T-helper 2 cell (primary cell): ENCODE measurements around the gene LATS2.
A peak's percentile ranks its signal among the peaks of the same experiment; 100 is the strongest.

Experiments
- DNase-seq, 5 experiments: peaks; one replicate each; pipeline versions ENCODE4 v3.0.0 to v3.0.0-alpha.2; 2012 to 2022
- total RNA-seq, 2 donors: gene quantifications; one replicate each; lab custom pipeline; 2026; lab: John Stamatoyannopoulos, UW

LATS2 gene
- total RNA-seq = 1.1 to 5.6 reads per million in 2 donors

DNA sequence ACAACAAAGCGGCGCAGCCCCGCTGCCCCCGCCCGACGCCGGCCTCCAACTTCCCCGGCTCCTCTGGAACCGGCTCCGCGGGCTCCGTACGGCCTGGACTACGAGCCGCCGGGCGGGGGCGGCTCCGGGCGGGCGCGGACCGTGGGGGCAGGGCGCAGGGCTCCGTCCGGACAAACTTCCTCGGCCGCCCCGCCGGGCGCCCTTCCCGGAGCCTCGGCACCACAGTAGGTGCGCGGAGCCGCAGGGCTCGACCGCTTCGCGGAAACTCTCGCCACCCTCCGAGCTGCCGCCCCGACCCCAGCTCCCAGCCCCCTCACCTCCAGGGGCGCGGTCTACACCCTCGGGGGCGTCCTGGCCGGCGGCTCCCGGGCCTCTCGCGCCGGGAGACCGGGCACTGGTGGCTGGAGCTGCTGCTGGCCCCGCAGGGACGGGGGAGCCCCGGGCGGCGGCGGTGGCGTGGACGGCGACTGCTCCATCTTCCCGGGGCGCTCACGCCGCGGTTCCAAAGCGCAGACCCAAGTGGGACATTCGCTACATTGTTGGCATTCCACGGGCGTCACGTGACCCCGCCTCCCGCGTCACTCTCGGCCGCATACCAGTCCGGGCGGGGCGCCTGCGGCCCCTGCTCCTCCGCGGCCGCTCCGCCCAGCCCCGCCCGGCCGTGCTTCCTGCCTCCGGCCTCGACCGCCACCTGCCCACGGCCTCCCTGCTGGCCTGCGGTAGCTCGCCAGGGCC lies at the start of gene LATS2:
LATS2 (minus strand) TSS at position 558 of the 735 bp plus-strand sequence. CDS start 15,560 bp downstream, outside the sequence.
- peak in 4 of 5 experiments; percentile 18 to 70 (median 51) for DNase-seq

DNA sequence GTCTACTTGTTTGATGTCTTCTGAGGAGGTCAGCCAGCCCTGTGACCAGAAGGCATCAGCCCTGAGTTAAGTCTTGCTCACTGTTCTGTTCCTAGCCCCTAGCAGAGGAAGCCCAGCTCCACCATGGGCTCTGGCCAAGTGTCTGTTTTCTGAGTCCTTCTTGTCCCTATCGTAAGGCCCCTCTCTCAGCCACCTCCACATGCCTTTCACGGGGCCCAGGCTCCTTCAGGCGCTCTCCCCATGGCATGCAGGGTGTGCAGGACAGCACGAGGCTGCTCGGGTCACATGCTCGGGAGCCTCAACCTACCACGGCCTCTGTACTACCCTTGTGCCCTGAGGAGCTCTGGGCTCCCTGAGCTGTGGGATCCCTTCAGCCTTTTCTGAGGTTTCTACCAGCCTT lies 47.8 kb upstream of the LATS2 start:
- DNase-seq = no peak

DNA sequence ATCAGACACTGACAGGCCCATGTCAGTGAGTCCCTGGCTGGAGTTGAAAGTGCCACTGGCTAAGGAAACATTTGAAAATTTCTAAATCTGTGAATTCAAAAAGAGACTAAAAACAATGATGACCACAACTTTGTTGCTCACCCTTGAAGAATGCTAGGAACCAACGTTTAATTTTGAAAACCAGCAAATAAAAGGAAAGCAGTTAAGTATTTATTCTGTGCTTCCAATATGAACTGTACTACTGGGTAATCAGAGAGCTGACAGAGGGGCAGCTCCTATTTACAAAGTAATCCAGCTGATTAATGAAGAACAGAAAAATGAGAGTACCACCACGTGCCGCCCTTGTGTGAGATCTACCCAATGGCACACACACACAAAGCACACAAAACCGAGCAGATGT lies 44.7 kb upstream of the LATS2 start:
- DNase-seq = no peak

DNA sequence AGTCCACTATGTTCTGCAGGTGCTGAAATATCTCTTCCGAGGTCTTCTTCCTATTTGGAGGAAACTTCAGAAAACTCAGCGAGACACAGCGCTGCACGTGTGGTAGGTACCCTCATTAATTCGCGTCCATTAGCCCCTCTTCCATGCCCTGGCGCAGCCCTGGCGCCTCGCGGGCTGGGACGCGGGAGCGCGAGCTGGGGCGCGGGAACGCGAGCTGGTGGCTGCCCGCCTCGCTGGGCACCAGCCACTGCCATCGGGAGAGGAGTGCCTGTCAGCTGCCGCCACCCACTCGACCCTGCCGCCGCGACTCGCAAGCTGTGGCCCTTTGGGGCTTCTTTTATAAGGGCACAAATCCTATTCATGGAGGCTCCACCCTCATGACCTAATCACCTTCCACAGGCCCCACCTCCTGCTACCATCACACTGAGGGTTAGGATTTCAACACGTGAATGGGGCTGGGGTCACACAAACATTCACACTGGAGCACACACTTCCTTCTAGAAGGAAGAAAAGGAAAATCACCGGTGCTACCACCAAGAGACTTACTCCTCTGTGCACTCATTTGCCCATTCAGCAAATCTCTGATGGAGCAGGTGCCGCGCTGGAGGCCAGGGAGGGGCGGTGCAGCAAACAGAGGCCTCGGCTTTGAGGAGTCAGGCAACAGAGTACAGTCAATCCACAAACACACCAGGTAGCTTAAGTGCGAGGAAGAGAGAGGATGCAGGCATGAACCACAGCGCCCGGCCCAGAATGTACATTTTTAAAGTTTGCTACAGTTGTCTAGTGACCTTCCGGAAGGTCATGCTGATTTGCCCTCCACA lies 43.0 kb upstream of the LATS2 start:
- DNase-seq = no peak

DNA sequence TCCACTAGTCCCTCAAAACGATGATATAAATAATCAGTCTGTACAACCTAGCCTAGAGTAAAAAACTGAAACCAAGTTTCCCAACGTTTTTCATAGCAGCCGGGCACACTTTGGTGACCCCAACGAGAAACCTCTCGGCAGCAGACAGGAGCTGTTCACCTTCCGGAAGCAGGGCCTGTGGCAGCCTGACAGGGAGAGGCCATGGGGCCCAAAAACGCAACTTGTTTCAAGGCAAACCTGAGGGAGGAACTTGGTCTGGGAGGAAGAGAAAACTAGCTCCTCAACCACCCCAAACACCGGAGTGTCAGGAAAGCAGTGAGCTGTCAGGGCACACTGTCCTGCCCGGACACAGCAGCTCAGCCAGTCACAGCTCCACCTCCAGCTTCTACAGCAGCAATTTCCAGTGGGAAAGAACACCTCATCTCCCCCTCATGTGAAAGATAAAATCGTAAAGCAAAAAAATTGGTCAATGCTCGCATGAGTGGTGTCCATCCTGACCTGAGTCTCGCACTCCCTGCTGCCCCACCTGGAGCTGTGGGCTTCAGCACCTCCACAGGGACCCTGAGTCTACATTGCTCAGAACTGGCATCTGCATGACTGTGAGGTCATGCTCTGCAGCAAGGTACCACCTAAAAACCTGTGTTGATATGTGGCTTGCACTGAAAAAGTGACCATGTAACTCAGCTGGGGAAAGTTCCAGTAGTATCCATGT lies 40.6 kb upstream of the LATS2 start:
- no peak for DNase-seq

DNA sequence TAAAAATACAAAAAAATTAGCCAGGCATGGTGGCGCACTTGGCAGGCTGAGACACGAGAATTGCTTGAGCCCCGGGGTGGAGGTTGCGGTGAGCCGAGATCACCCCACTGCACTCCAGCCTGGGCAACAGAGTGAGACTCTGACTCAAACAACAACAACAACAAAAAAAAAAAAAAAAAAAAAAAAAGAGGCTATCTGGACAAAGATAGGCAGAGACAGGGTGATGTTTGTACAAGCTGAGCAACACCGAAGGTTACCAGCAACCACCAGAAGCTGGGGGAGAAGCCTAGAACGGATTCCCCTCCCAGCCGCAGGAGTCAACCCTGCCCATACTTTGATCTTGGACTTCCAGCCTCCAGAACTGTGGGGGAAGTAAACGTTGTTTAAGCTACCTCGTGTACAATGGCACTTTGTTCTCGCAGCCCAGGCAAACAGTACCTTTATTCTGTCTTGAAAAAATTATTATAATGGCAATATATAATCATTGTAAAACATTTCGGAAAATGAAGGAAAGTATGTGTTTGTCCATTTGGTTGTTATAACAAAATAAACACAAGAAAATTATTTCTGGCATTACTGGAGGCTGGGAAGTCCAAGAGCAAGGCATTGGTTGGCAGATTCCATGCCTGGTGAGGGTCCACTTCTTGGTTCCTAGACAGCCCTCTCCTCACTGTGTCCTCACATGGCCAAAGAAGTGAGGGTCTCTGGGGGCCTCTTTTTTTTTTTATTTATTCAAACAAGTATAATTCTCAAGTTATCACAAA lies 39.8 kb upstream of the LATS2 start:
- no peak for DNase-seq

DNA sequence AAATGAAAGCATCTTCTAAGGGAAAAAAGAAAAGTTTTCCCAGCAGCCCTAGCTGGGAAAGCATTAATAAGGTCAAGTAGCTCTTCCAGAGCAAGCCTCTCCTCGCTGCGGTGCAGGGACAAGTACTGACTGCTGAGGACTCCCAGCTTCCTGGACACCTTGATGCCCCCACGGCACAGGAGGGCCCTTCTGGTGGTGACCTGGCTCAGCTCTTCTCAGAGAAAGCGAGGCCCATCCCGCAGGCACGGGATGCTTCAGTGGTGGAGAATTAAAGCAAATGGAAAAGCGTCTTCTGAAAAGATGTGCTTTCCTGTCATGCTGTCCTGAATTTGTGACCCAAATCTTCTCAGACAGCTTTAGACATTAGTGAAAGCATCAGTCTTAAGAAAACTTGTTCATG lies 38.8 kb upstream of the LATS2 start:
- DNase-seq = no peak

DNA sequence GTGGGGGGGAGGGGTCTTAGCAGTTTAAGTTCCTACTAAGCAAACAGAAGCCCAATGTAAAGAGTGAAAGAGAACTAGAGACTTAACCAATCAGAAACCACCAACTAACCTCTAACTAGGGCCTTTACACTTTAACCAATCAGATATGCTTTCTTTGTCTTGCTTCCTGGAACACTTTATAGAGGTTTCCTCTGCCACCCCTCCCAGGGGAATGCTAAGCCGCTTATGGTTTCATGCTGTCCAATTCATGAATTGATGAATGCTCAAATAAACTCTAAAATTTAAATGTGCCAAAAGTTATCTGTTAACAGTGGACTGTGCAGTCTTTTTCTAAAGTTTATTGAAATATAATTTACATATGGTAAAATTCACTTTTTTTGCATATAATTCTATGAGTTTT lies 33.9 kb upstream of the LATS2 start:
- no peak for DNase-seq

DNA sequence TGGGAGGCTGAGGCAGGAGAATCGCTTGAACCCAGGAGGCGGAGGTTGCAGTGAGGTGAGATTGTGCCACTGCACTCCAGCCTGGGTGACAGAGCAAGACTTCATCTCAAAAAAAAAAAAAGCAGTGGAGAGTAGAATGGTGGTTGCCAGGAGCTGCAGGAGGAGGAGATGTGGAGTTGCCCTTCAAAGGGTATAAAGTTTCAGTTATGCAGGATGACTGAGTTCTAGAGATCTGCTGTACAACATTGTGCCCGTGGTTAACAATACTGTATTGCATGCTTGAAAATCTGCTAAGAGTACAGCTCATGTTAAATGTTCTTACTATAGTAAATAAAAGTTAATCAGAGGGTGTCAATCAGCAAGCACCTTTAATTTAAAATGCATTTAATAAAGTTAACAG lies 28.4 kb upstream of the LATS2 start:
- peak in 1 of 5 experiments; percentile 76 for DNase-seq

DNA sequence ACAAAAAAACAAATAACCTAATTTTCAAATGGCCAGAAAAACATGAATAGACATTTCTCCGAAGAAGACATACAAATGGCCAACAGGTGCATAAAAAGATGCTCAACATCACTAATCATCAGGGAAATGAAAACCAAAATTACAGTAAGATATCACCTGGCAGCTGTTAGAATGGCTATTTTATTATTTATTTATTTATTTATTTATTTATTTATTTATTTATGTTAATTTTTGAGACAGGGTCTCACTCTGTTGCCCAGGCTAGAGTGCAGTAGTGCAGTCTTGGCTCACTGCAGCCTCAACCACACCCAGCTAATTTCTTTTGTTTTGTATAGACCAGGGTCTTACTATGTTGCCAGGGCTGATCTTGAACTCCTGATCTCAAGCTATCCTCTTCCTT lies 27.1 kb upstream of the LATS2 start:
- no peak for DNase-seq

DNA sequence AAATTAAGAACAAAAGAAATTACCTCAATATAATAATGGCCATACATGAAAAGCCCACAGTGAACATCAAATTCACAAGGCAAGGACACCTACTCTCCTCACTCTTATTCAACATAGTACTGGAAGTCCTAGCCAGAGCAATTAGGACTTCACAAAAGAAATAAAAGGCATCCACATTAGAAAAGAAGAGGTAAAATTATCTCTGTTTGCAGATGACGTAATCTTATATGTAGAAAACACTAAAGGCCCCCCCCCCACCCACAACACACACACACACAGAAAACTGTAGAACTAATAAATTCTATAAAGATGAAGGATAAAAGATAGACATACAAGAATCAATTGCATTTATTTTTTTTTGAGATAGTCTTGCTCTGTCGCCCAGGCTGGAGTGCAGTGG lies 25.5 kb upstream of the LATS2 start:
- DNase-seq = no peak

DNA sequence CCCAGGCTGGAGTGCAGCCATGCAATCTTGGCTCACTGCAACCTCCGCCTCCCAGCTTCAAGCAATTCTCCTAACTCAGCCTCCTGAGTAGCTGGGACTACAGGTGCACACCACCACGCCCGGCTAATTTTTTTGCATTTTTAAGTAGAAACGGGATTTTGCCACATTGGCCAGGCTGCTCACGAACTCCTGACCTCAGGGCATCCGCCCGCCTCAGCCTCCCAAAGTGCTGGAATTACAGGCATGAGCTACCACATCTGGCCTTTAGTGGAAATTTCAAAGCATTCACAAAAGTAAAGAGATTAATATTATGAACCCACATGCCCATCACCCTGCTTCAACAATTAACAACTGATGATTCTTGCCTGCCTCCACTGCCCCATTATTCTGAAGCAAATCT lies 20.5 kb upstream of the LATS2 start:
- DNase-seq = no peak

DNA sequence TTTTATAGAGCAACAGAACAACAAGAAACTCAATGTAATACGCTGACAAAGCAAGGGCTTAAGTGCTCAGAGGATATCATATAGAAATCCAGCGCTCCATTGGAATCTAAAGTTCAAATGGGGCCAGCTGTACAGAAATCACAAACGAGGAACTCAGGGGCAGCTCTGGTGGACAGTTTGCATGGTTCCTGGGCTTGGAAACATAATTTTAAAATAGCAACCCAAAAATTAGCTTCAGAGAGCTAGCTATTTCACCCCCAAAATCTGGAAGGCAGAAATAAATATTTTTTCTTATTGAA lies 19.2 kb upstream of the LATS2 start:
- no peak for DNase-seq

DNA sequence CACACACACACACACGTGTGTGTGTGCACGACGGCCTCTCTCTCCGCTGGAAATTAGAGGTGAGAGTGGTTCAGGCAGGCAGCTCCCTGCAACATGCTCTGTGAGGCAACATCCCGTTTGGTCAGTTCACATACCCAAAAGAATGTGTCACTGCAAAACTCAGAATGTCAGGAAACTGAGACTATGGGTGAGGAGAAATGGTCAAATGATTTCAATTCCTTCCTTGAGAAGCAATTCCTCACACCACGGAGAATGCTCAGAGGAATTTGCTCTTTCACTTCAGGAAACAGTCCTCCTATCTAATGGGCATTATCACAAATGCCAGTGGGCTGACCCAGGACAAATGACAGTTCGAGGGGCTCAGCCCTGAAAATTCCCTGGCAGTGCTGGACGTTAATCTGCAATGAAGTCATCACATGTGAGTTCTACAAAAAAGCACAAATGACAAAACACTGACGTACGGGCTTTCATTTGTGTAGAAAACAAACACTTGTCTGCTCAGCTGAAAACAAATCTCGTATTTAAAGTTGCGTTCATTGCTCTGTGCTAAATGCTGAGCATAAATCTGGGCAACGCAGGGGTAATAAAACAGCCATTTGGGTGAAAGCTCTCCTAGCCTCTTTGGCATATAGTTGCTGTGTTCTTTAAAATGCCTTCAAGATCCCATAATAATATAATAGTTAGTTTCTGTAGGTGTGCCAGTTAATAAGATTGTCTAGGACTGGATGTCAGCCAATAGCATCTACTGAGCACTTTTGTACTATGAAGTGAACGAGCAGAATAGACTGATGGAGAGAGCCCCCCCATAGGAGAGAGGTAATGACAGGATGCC lies 18.6 kb upstream of the LATS2 start:
- DNase-seq = no peak

DNA sequence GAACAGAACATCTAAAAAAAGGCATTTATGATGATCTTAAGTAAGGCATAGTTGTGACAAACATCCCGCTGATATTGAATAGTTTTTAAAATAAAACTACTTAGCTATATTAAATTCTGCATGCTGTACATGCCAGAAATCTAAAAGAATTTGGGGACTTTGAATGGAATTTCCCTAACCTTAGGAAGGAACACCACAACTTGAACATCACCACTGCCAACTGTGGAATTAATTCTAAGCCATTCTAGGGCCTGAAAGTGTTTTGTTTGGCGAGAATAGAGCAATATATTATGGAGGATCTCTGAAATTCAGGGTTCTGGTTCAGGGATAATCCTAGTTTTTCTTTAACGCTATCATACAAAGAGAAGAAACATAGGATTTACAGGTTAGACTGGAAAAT lies 17.8 kb upstream of the LATS2 start:
- DNase-seq = no peak

DNA sequence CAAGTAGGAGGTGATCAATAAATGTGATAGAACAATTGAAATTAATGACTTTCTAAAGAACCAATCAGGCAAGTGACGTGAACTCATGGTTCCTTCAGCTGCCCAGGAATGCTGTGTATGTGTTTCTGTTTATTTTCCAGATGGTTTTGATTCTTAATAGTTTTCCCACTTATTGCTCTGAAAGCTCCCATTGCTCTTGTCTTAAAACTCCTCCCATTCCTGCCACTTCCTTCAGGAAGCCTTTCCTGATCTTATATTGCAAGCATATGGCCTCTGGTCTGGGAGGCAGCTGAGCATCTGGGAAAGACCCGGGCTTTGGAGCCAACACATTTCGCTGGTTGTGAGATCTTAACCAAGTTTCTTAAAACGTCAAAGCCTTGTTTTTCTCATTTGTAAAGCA lies 17.1 kb upstream of the LATS2 start:
- DNase-seq = no peak

DNA sequence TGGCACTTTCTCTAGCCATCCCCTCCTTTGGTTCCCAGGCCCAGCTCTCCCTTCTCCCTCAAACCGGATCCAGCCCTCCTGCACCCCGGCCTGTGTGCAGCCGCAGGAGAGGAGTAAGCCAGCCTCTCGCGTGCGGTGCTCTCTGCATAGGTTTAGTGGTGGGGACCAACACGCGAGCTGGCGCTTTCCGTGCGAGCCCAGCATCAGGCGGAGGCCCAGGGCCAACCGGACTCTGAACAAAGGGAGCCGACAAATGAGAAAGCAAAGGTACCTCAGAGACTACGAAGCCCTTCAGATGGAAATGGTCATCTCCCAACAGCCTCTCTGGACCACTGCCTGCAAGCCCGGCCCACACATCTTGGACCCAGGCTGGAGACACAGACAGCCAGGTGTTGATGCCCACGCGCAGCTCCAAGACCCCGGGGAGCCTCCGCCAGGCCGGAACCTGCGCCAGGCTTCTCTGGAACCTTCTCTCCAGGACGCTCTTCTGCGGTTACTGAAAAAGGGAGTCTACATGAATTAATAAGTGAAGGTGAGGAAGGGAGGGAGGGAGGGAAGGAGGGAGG lies 16.5 kb upstream of the LATS2 start:
- no peak for DNase-seq

DNA sequence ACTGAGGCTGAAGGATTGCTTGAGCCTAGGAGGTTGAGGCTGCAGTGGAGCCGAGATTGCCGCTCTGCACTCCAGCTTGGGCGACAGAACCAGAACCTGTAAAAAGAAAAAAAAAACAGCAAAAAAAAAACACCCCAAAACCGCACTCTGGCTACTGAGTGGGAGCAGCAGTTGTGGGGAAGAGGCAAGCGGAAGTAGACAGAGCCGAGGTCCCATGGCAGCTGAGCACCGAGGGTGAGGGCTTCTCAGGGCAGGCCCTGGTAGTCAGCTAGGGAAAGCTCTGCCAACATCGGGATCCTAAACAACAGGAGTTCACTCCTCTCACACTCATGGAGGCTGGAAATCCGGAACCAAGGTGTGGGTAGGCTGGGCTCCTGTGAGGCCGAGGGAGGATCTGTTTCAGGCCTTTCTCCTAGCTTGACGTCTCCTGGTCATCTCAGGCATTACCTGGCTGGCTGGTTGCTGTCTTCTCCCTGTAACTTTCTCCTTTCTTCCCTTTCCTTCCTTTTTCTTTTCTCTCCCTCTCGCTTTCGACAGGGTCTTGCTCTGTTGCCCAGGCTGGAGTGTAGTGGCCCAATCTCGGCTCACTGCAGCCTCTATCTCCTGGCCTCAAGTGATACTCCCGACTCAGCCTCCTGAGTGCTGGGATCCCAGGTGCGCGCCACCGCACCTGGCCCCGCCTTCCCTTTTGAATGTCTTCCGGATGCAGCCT lies 15.8 kb upstream of the LATS2 start:
- no peak for DNase-seq

DNA sequence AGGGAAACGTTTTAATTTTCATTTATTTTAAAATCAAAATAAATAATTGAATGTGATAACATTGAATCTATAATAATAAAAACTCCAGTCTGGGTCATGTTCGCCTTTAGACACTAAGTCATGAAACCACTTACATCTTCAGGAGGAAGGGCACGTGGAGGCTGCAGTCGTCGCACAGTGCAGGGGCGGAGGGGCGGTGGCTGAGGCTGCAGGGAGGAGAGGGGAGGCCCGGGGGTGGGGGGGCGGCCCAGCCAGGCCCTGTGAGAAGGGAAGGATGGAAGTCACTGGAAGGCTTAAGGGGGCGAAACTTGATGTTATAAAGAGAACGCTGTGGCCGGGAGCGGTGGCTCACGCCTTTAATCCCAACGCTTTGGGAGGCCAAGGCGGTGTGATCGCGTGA lies 14.9 kb upstream of the LATS2 start:
- no peak for DNase-seq

DNA sequence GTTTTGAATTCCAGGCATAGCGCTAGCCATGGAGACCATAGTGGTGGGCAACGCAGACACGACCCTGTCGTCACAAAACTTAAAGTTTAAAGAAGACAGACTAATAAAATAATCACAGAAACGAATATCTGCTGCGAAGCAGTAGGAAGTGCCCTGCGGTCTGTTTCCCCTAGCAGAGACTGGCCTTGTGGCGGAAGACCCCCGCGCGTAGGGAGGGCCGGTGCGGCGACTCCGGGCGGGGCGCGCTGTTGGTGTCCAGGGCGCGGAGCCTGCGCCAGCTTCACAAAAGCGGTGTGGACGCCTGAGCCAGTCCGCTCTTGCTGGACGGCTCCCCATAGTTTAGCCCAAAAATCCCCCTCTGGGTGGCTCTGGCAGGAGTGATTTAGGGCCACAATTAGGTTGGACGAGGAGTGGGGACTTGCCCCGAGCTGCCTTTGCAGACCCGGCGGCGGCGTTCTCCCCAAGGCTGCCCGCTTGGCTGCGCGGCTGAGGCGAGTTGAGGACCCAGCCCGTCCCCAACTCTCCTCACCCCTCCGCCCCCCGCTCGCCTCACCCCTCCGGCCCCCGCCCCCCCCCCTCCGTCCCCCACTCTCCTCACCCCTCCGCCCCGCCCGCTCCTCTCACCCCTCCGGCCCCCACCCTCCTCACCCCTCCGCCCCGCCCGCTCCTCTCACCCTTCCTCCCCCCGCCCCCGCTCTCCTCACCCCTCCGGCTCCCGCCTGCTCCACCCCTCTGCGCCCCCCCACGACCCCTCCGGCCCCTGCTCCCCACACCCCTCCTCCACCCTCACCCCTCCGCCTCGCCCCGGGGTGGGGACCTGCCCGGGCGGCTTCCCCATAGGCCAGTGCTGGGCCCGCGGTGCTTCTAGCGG lies 14.2 kb upstream of the LATS2 start:
- DNase-seq = peak in 2 of 5 experiments; percentile 18 to 30
